Stimulated activated naive CD8-positive, alpha-beta T cell treated with anti-CD3 and anti-CD28 coated beads, Interleukin-15, amount 100 ng/mL, for 72 hours (primary cell): ENCODE results near the gene KCNG4.

Experiments used
- ATAC-seq: fragments of 150-1000 bp; cut with Tn5 transposase; 2 replicates; pipeline ENCODE4 v1.10.0; 2021; ENCODE audit warnings: mild to moderate bottlenecking, moderate library complexity
- DNase-seq, 2 donors: peaks; one replicate each; pipeline ENCODE4 v3.0.0; 2021 to 2022
- H3K27ac Mint-ChIP-seq, 2 donors: one replicate each; pipeline ENCODE4 v1.8.0; 2022; ENCODE audit warnings: mild to moderate bottlenecking in 2 of 2, mixed read lengths in 2 of 2, moderate library complexity in 2 of 2
- H3K27me3 Mint-ChIP-seq: one replicate; pipeline ENCODE4 v1.8.0; 2022; ENCODE audit warnings: mixed read lengths
- H3K4me1 Mint-ChIP-seq: one replicate; pipeline ENCODE4 v1.8.0; 2022; ENCODE audit warnings: mild to moderate bottlenecking, mixed read lengths
- H3K4me3 Mint-ChIP-seq, 2 donors: one replicate each; pipeline ENCODE4 v1.8.0; 2022; ENCODE audit warnings: mild to moderate bottlenecking in 2 of 2, mixed read lengths in 2 of 2, moderate library complexity in 1 of 2
- H3K9me3 Mint-ChIP-seq, 2 donors: one replicate each; pipeline ENCODE4 v1.8.0; 2022; ENCODE audit warnings: mixed read lengths in 2 of 2

The KCNG4 gene

GRCh38 chr16:84239909-84240308 lies at the start of gene KCNG4:
KCNG4 (minus strand) TSS chr16:84240012; CDS start chr16:84237485, 2,527 bp downstream.
- H3K9me3 Mint-ChIP-seq, result no peaks in the 10 kb centered on the region
- no peak within 1 kb of the TSS for H3K4me3 Mint-ChIP-seq
- ATAC-seq, result no peak
- H3K27ac Mint-ChIP-seq, result peak within 1 kb of the TSS in 1 of 2 donors; percentile 20
- H3K27me3 Mint-ChIP-seq, result peaks cover 56% of the 10 kb centered on the region
- no peaks in the 10 kb centered on the region for H3K4me1 Mint-ChIP-seq
- DNase-seq, result no peak

DNA sequence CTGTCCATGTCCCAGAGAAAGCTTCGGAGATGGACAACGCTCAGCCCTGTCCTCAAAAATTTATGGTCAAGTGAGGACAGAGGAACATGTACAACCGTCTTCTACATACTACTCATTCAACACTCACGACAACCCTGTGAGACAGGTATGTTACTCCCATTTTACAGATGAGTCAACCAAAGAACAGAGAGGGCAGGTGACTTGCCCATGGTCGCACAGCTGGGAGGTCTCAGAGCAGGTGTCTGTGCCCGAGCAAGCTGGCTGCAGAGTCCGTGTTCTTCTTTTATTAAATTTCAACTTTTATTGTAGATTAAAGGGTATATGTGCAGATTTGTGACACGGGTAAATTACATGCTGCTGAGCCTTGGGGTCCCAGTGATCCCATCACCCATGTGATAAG lies 49.1 kb upstream of the KCNG4 start:
- DNase-seq (no peak), ATAC-seq (no peak)
- Mint-ChIP-seq H3K4me1 (peaks cover 4% of the 10 kb centered on the region), H3K27me3 (peaks cover 32% of the 10 kb centered on the region), H3K9me3 (no peaks in the 10 kb centered on the region), H3K27ac (no peak overlapping the region), H3K4me3 (no peak overlapping the region)

DNA sequence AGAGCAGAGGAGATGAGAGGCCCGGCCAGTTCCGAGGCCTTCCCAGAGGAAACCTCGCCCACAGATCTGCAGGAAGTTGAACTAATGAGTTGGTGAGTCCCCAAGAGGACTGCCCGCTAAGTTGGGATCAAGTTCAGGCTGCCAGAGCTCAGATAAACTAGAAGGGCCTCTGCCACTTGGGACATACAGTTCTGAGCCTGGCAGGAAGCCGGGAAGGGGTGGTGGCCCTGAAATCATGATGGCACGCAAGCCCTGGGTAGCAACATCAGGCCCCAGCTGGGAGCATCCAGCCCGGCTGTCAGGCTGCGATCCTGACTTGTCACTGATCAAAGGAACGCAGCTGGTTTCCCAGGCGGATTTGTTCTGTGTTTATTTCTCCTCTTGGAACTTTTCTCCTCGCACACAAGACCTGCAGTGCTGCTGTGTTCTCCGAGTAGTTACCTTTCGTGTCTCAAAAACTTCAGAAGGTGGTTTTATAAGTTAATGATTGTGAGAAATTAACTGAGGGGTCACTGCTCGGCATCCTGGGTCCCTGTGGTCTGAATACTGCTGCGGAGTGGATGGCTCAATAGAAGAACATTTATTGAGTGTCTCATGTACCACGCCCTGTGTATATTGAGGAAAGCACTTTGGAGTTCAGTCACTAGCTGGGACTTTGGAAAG lies 46.9 kb upstream of the KCNG4 start:
- Mint-ChIP-seq H3K4me1 (no peaks in the 10 kb centered on the region), H3K9me3 (no peaks in the 10 kb centered on the region), H3K4me3 (no peak overlapping the region), H3K27me3 (peaks cover 28% of the 10 kb centered on the region), H3K27ac (no peak overlapping the region)
- ATAC-seq, result no peak
- no peak for DNase-seq

DNA sequence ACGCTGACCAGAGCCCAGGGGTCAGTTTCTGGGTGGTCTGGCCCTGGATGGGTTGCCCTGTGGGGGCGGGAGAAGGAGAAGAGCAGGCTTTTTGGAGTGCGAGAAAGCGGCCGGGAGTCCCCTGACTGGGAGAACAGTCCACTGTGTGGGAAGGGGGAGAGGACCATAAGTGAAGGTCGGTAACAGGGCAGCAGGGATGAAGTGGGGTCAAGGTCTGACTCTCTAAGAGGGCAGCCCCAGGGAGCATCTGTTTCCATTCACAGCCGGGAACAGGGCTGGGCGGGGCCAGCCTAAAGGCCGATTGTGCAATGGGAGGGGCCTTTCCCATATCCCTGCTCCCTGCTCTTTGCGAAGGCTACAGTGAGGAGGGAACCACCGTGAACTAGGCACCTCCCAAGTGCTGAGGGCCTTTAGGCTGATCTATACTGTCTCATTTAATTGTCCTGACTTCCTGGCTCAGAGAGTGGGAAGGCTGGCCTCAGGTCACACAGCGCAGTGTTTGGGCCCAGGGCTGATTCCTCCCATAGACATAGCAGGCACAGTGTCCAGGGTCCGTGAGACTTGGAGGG lies 44.4 kb upstream of the KCNG4 start:
- Mint-ChIP-seq H3K9me3 (no peaks in the 10 kb centered on the region), H3K27me3 (peaks cover 15% of the 10 kb centered on the region), H3K4me1 (no peaks in the 10 kb centered on the region), H3K4me3 (no peak overlapping the region), H3K27ac (no peak overlapping the region)
- no peak for ATAC-seq
- no peak for DNase-seq

GRCh38 chr16:84283314-84284153 lies 43.7 kb upstream of the KCNG4 start:
- no peak overlapping the region for H3K4me3 Mint-ChIP-seq
- H3K27ac Mint-ChIP-seq, result no peak overlapping the region
- DNase-seq, result no peak
- H3K4me1 Mint-ChIP-seq, result no peaks in the 10 kb centered on the region
- H3K9me3 Mint-ChIP-seq, result no peaks in the 10 kb centered on the region
- H3K27me3 Mint-ChIP-seq, result peaks cover 11% of the 10 kb centered on the region
- ATAC-seq, result no peak

- no peaks in the 10 kb centered on the region for H3K9me3 Mint-ChIP-seq
- ATAC-seq (no peak), DNase-seq (no peak)
- H3K4me1 Mint-ChIP-seq, result no peaks in the 10 kb centered on the region
- no peak overlapping the region for H3K27ac Mint-ChIP-seq
- no peak overlapping the region for H3K4me3 Mint-ChIP-seq
- peaks cover 9% of the 10 kb centered on the region for H3K27me3 Mint-ChIP-seq
Measured at GRCh38 chr16:84282533-84282932, 42.7 kb upstream of the KCNG4 start.

GRCh38 chr16:84281074-84281473 lies 41.3 kb upstream of the KCNG4 start:
- Mint-ChIP-seq H3K9me3 (no peaks in the 10 kb centered on the region), H3K4me1 (no peaks in the 10 kb centered on the region), H3K27ac (no peak overlapping the region), H3K27me3 (peaks cover 9% of the 10 kb centered on the region), H3K4me3 (no peak overlapping the region)
- ATAC-seq, result no peak
- no peak for DNase-seq

DNA sequence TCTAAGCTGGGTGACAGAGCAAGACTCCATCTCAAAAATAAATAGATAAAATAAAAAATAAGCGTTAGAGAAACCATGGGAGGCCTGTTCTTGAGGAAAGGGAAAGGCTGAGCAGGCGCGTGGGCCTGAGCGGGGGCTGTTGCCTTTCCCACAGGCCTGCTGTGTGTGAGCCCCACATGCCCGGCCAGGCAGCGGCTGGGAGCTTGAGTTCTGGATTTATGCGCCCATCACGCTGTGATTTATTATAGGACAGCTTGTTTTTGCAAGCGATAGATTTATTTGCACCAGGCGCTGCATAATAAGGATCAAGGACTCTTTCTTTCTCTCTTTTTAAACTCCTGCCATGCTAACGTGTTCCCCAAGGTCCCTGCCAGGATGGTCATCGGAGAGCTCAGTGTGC lies 40.1 kb upstream of the KCNG4 start:
- ATAC-seq (no peak), DNase-seq (no peak)
- Mint-ChIP-seq H3K9me3 (no peaks in the 10 kb centered on the region), H3K4me3 (no peak overlapping the region), H3K27ac (no peak overlapping the region), H3K27me3 (peaks cover 9% of the 10 kb centered on the region), H3K4me1 (no peaks in the 10 kb centered on the region)

GRCh38 chr16:84278968-84279367 lies 39.2 kb upstream of the KCNG4 start:
- Mint-ChIP-seq H3K4me1 (no peaks in the 10 kb centered on the region), H3K9me3 (no peaks in the 10 kb centered on the region), H3K27me3 (peaks cover 9% of the 10 kb centered on the region), H3K4me3 (no peak overlapping the region), H3K27ac (no peak overlapping the region)
- DNase-seq (no peak), ATAC-seq (no peak)

DNA sequence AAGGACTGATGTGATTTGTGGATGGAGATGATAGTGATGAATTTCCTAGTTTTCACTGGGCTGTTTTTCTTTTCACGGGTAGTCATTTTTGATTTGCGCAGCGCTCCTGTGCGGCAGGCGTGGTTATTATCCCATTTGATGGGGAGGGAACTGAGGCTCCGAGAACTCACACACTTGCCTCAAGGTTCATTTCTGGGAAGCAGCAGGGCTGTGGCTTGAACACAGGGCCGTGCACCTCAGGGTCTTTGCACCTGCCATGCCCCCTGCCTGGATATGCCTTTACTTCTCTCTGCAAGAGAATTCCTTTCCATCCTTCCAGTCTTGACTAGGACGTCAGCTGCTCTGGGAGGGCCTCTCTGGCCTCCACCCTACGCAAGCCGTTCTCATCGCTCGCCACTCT lies 38.5 kb upstream of the KCNG4 start:
- peaks cover 4% of the 10 kb centered on the region for H3K27me3 Mint-ChIP-seq
- H3K4me3 Mint-ChIP-seq, result no peak overlapping the region
- ATAC-seq (no peak), DNase-seq (no peak)
- no peaks in the 10 kb centered on the region for H3K4me1 Mint-ChIP-seq
- H3K9me3 Mint-ChIP-seq, result no peaks in the 10 kb centered on the region
- H3K27ac Mint-ChIP-seq, result no peak overlapping the region

GRCh38 chr16:84277244-84277823 lies 37.5 kb upstream of the KCNG4 start:
- Mint-ChIP-seq H3K9me3 (no peaks in the 10 kb centered on the region), H3K4me3 (no peak overlapping the region), H3K27me3 (no peaks in the 10 kb centered on the region), H3K27ac (no peak overlapping the region), H3K4me1 (no peaks in the 10 kb centered on the region)
- DNase-seq, result peak; percentile 61 to 62
- ATAC-seq, result peak; percentile 84

DNA sequence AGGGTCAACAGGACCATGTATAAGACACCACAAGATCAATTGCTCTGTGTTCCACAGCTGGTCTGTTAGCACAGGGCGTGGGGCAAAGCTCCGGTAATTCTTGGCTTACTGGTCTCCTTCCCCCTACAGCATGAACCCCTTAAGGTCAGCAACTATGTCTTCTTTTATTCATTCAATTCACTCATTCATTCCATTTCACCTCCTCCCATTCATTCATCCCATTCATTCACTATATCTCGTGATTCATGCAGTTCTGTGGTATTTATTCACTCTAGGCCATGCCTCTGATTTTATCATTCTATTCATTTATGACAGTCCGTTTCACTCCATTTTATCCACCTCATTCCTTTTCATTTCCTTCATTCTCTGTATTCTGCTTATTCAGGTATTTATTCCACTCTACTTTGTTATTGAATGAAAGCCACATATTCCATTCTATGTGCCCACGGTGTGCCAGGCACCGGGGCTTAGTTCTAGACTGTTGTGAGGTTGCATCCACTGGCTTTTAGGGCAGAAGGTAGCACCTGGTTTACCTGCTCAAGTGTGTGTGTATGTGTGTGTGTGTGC lies 35.9 kb upstream of the KCNG4 start:
- no peaks in the 10 kb centered on the region for H3K27me3 Mint-ChIP-seq
- DNase-seq, result no peak
- H3K4me3 Mint-ChIP-seq, result no peak overlapping the region
- no peak for ATAC-seq
- no peaks in the 10 kb centered on the region for H3K9me3 Mint-ChIP-seq
- no peaks in the 10 kb centered on the region for H3K4me1 Mint-ChIP-seq
- H3K27ac Mint-ChIP-seq, result no peak overlapping the region

DNA sequence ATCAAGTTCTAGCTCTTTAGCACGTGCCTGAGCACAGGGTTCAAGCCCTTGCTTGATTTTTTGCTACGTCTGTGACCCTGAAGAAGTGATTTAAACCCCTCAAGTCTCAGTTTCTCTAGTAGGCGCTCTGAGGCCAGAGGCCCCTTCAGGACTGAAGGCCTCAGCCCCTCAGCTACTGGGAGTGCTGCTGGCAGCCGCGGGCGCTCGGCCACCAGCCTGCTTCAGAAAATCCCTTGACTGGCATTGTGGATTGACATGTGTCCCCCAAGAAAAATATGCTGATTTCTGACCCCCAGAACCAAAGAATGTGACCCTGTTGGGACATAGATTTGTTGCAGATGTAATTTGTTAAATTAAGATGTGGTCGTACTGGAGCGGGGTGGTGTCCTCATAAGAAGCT lies 34.7 kb upstream of the KCNG4 start:
- Mint-ChIP-seq H3K4me1 (no peaks in the 10 kb centered on the region), H3K27ac (no peak overlapping the region), H3K4me3 (no peak overlapping the region), H3K9me3 (no peaks in the 10 kb centered on the region), H3K27me3 (no peaks in the 10 kb centered on the region)
- ATAC-seq (no peak), DNase-seq (no peak)

DNA sequence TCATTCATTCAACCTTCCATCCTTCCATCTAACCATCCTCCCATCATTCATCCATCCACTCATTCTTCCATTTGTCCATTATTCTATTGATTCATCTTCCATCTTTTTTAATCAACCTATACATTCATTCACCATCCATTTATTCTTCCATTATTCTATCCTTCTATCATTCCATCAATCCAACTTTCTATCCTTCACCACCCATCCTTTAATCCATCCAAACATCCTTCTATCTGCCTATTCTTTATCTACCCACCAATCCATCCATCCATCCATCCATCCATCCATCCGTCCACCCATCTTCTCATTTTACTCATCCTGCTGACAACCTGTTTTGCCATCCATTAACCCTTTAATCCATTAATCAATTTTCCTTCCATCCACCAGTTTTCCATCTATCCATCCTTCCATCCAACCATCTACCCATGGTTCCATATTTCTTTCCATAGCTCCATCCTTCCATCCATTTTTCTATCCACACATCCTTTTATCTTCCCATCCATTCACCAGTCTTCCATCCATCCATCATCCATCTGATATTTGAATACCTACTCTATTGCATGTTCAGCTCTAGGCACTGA lies 33.0 kb upstream of the KCNG4 start:
- Mint-ChIP-seq H3K9me3 (no peaks in the 10 kb centered on the region), H3K27ac (no peak overlapping the region), H3K4me3 (no peak overlapping the region), H3K4me1 (no peaks in the 10 kb centered on the region), H3K27me3 (no peaks in the 10 kb centered on the region)
- no peak for DNase-seq
- ATAC-seq, result no peak

DNA sequence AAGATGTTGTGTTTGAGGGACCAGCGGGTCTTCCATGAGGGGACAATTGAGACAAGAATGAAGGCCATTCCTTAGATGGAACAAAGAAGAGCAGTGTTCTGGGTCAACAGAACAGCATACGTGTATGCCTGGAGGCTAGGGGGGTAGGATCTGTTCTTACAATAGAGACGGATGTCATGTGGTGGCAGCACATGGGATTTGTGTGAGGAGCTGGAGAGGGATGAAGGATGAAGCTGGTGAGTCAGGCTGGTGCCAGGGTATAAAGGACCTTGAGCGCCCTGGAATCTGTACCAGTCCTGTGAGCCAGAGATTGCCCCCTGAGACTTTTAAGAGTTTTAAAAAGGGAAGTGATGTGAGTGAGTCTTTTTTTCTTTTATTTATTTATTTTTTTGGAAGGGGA lies 32.1 kb upstream of the KCNG4 start:
- Mint-ChIP-seq H3K9me3 (no peaks in the 10 kb centered on the region), H3K27me3 (no peaks in the 10 kb centered on the region), H3K27ac (no peak overlapping the region), H3K4me3 (no peak overlapping the region), H3K4me1 (no peaks in the 10 kb centered on the region)
- ATAC-seq (no peak), DNase-seq (no peak)
